GM23338 (cell line): ENCODE results near the gene PLD5. TPM values are rescaled to one million over a fixed set of nuclear protein-coding genes. Genes with fewer than 3 reads are reported as not detected.

Experiments used
- ATAC-seq: fragments of 200-7000 bp; cut with Tn5 transposase; 3 replicates; pipeline ENCODE4 v1.9.1; 2020
- DNase-seq: peaks from one replicate; pipeline ENCODE4 v3.0.0-alpha.2; 2015; ENCODE audit warnings: low spot score
- H2AFZ ChIP-seq: fragments of 200-600 bp; sonication (generic); 2 replicates; pipeline ENCODE4 v1.8.0; 2016; ENCODE audit warnings: antibody characterized with exemption, mild to moderate bottlenecking, moderate library complexity
- H3F3A ChIP-seq: fragments of 200-600 bp; sonication (generic); replicated peaks from 2 replicates; pipeline ENCODE4 v1.8.0; 2017; ENCODE audit warnings: antibody characterized with exemption, mixed run types, low read depth
- H3K27ac ChIP-seq: fragments of 200-600 bp; sonication (generic); 2 replicates; pipeline ENCODE4 v1.6.1; 2016; ENCODE audit warnings: low read depth
- H3K27me3 ChIP-seq: fragments of 200-600 bp; sonication (generic); 2 replicates; pipeline ENCODE4 v1.8.0; 2016; ENCODE audit warnings: mild to moderate bottlenecking, mixed run types, moderate library complexity; ENCODE audit not compliant: insufficient read depth
- H3K36me3 ChIP-seq: fragments of 200-600 bp; sonication (generic); 2 replicates; pipeline ENCODE4 v1.8.0; 2016; ENCODE audit warnings: mild to moderate bottlenecking; ENCODE audit not compliant: insufficient read depth
- H3K4me1 ChIP-seq: fragments of 200-600 bp; sonication (generic); 2 replicates; pipeline ENCODE4 v1.8.0; 2016; ENCODE audit warnings: mild to moderate bottlenecking, moderate library complexity; ENCODE audit not compliant: insufficient read depth
- H3K4me2 ChIP-seq: fragments of 200-600 bp; sonication (generic); 2 replicates; pipeline ENCODE4 v1.7.1; 2017; ENCODE audit warnings: mixed run types
- H3K4me3 ChIP-seq: fragments of 200-600 bp; sonication (generic); 2 replicates; pipeline ENCODE4 v1.6.1; 2016; ENCODE audit warnings: mixed run types
- H3K79me2 ChIP-seq: fragments of 200-600 bp; sonication (generic); replicated peaks from 2 replicates; pipeline ENCODE4 v1.8.0; 2017; ENCODE audit warnings: mild to moderate bottlenecking; ENCODE audit not compliant: insufficient read depth
- H3K9me2 ChIP-seq: fragments of 200-600 bp; sonication (generic); 2 replicates; pipeline ENCODE4 v1.8.0; 2017; ENCODE audit not compliant: insufficient read depth
- H4K20me1 ChIP-seq: fragments of 200-600 bp; sonication (generic); replicated peaks from 2 replicates; pipeline ENCODE4 v1.8.0; 2017; ENCODE audit warnings: mild to moderate bottlenecking; ENCODE audit not compliant: insufficient read depth
- H3K27ac Mint-ChIP-seq: 2 replicates; pipeline ENCODE4 v1.8.0; 2020; ENCODE audit warnings: inconsistent platforms, mild to moderate bottlenecking, moderate library complexity, mixed read lengths
- H3K27me3 Mint-ChIP-seq: 3 replicates; pipeline ENCODE4 v1.8.0; 2022; ENCODE audit warnings: low read depth, mild to moderate bottlenecking, moderate library complexity, mixed read lengths, inconsistent platforms; ENCODE audit not compliant: insufficient read depth, poor library complexity
- H3K36me3 Mint-ChIP-seq: 3 replicates; pipeline ENCODE4 v1.8.0; 2021; ENCODE audit warnings: low read depth, mild to moderate bottlenecking, inconsistent platforms, moderate library complexity, mixed read lengths
- H3K4me1 Mint-ChIP-seq: 3 replicates; pipeline ENCODE4 v1.8.0; 2020; ENCODE audit warnings: mild to moderate bottlenecking, inconsistent platforms, mixed read lengths
- H3K4me3 Mint-ChIP-seq: 3 replicates; pipeline ENCODE4 v1.8.0; 2021; ENCODE audit warnings: moderate library complexity, mild to moderate bottlenecking, inconsistent platforms, mixed read lengths
- H3K9me3 Mint-ChIP-seq: 3 replicates; pipeline ENCODE4 v1.8.0; 2020; ENCODE audit warnings: moderate library complexity, mild to moderate bottlenecking, inconsistent platforms, mixed read lengths
- CREB1 ChIP-seq: fragments of 250-450 bp; sonication (Bioruptor Pico); IDR thresholded peaks from 2 replicates; pipeline ENCODE4 v1.5.0; 2020; ENCODE audit warnings: low read depth, mild to moderate bottlenecking, moderate library complexity
- JUNB ChIP-seq: IDR thresholded peaks from one replicate; pipeline ENCODE4 v1.6.1; 2016; ENCODE audit warnings: antibody characterized with exemption; ENCODE audit not compliant: unreplicated experiment
- NANOG ChIP-seq: IDR thresholded peaks from 2 replicates; pipeline ENCODE4 v1.6.1; 2016; ENCODE audit warnings: antibody characterized with exemption, borderline replicate concordance
- POLR2AphosphoS5 ChIP-seq: IDR thresholded peaks from 2 replicates; pipeline ENCODE4 v1.6.1; 2016; ENCODE audit warnings: antibody characterized with exemption, low read depth
- STAT1 ChIP-seq: IDR thresholded peaks from one replicate; pipeline ENCODE4 v1.6.1; 2016; ENCODE audit warnings: antibody characterized with exemption; ENCODE audit not compliant: unreplicated experiment
- ZNF114 ChIP-seq: fragments of 250-450 bp; sonication (Bioruptor Pico); IDR thresholded peaks from 2 replicates; pipeline ENCODE4 v1.5.0; 2020; ENCODE audit warnings: mild to moderate bottlenecking, moderate library complexity
- ZNF331 ChIP-seq: fragments of 250-450 bp; sonication (Bioruptor Pico); IDR thresholded peaks from 2 replicates; pipeline ENCODE4 v1.5.0; 2020; ENCODE audit warnings: low read depth, mild to moderate bottlenecking, moderate library complexity
- polyA plus RNA-seq: library from polyadenylated mRNA; unstranded; fragments of >200 nt; fragmentation: Nextera tagmentation; extraction: Ambion mirVana; gene quantifications from 2 replicates; pipeline ENCODE4 v1.2.1, GENCODE V29; 2016
- total RNA-seq: library from RNA; depleted of rRNA; stranded (reverse); fragments of >200 nt; shearing (Covaris generic); gene quantifications from 2 replicates; pipeline ENCODE4 v1.2.3, GENCODE V29; 2014
- TF ChIP-seq, protein P1 (sequence below), 2 experiments: fragments of 200-600 bp in 1 of 2; sonication (generic) in 1 of 2; conservative IDR thresholded peaks; 2 replicates each; pipeline versions ENCODE4 v1.5.1 to v1.6.1; 2016 to 2017; ENCODE audit warnings: antibody characterized with exemption in 2 of 2, low read depth in 2 of 2, mild to moderate bottlenecking in 2 of 2, moderate library complexity in 1 of 2
- TF ChIP-seq, protein P2 (sequence below): IDR thresholded peaks from 2 replicates; pipeline ENCODE4 v1.6.1; 2016; ENCODE audit warnings: antibody characterized with exemption
- TF ChIP-seq, protein P3 (sequence below): IDR thresholded peaks from one replicate; pipeline ENCODE4 v1.6.1; 2018; ENCODE audit warnings: antibody characterized with exemption; ENCODE audit not compliant: unreplicated experiment

The PLD5 gene
- total and polyA plus RNA-seq, 2 experiments from 2014 or later: 5.5 to 5.8 TPM

DNA sequence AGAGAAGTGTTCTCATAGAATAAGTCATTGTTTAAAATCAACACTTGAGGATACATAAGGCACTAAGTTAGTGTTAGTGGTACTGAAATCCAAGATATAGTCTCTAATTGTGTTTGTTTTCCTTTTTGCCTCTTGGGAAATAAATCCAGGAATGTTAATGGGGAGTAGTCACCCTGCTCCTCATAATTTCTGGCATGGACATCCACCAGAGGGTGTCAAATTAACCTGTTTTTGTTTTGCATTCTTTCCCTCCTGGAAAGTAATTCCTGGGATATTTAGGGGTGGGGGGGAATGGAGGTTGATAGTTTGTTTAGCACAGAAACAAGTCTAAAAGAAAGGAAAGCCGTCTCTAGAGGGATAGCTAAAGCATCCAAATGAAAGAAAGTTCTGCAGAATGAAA is 437.8 kb downstream of the PLD5 start (continued):
- TF ChIP-seq, protein P1, sequence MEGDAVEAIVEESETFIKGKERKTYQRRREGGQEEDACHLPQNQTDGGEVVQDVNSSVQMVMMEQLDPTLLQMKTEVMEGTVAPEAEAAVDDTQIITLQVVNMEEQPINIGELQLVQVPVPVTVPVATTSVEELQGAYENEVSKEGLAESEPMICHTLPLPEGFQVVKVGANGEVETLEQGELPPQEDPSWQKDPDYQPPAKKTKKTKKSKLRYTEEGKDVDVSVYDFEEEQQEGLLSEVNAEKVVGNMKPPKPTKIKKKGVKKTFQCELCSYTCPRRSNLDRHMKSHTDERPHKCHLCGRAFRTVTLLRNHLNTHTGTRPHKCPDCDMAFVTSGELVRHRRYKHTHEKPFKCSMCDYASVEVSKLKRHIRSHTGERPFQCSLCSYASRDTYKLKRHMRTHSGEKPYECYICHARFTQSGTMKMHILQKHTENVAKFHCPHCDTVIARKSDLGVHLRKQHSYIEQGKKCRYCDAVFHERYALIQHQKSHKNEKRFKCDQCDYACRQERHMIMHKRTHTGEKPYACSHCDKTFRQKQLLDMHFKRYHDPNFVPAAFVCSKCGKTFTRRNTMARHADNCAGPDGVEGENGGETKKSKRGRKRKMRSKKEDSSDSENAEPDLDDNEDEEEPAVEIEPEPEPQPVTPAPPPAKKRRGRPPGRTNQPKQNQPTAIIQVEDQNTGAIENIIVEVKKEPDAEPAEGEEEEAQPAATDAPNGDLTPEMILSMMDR (conservative IDR thresholded peaks at IDR 0.05; ENCODE audit: low read depth in 2 of 2): no peak
- TF ChIP-seq JUNB (no peak), POLR2AphosphoS5 (no peak), NANOG (no peak)

DNA sequence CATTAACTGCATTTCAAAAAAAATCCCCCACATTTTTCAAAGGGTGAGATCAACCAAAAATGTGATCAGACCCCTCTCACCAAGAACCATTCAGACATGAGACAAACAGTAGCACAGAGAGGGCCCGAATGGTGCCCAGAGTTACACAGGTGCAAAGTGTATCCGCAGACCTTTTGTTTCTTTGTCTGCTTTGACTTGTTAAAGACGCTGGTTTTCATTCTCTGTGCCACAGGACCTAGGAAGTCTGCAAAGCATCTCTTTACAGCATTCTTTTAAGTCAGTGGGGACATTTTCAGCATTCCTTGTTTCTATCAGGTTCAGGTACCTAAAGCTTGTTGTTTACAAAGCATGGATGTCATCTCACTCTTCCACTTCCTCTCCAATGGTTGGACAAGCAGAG is 438.4 kb downstream of the PLD5 start:
- no peaks in the 10 kb centered on the region for H3K36me3 Mint-ChIP-seq
- H4K20me1 ChIP-seq: no peaks in the 10 kb centered on the region
- no peak overlapping the region for H3K4me3 Mint-ChIP-seq
- TF ChIP-seq JUNB (no peak), CREB1 (CRISPR knock-in tag) (0 out of 2 replicates have a peak, but pooled peaks have one; percentile 17)
- H3K27me3 ChIP-seq: no peaks in the 10 kb centered on the region
- DNase-seq (peak; percentile 91), ATAC-seq (peak; percentile 97)
- no peaks in the 10 kb centered on the region for H3K36me3 ChIP-seq
- H3K4me2 ChIP-seq: no peak overlapping the region
- peak overlapping the region; percentile 54; the same call in 1 of the 2 replicates for H3K27ac Mint-ChIP-seq
- peaks cover 21% of the 10 kb centered on the region for H3K4me1 Mint-ChIP-seq
- H3K4me3 ChIP-seq: no peak overlapping the region
- H3K9me3 Mint-ChIP-seq: no peaks in the 10 kb centered on the region
- peak overlapping the region; percentile 68; the same call in 1 of the 2 replicates for H3K27ac ChIP-seq
- H3K9me2 ChIP-seq: no peaks in the 10 kb centered on the region
- no peak overlapping the region for H2AFZ ChIP-seq
- H3K79me2 ChIP-seq: no peaks in the 10 kb centered on the region
- peaks cover 7% of the 10 kb centered on the region for H3K4me1 ChIP-seq
- no peaks in the 10 kb centered on the region for H3K27me3 Mint-ChIP-seq
- no peaks in the 10 kb centered on the region for H3F3A ChIP-seq

GRCh38 chr1:242083742-242084141 is 440.8 kb downstream of the PLD5 start:
- no peak overlapping the region for H3K4me2 ChIP-seq
- H3K4me3 Mint-ChIP-seq: no peak overlapping the region
- no peaks in the 10 kb centered on the region for H3K36me3 ChIP-seq
- H3K27ac Mint-ChIP-seq: no peak overlapping the region
- H3K79me2 ChIP-seq: no peaks in the 10 kb centered on the region
- DNase-seq: no peak
- H4K20me1 ChIP-seq: no peaks in the 10 kb centered on the region
- H3K9me3 Mint-ChIP-seq: no peaks in the 10 kb centered on the region
- no peaks in the 10 kb centered on the region for H3K36me3 Mint-ChIP-seq
- no peak overlapping the region for H3K27ac ChIP-seq
- peaks cover 7% of the 10 kb centered on the region for H3K4me1 ChIP-seq
- no peak overlapping the region for H3K4me3 ChIP-seq
- H3K27me3 Mint-ChIP-seq: no peaks in the 10 kb centered on the region
- H3K4me1 Mint-ChIP-seq: peaks cover 21% of the 10 kb centered on the region
- no peak for ATAC-seq
- no peaks in the 10 kb centered on the region for H3F3A ChIP-seq
- H3K27me3 ChIP-seq: no peaks in the 10 kb centered on the region
- H3K9me2 ChIP-seq: peaks cover 9% of the 10 kb centered on the region; the same call in 1 of the 2 replicates
- no peak overlapping the region for H2AFZ ChIP-seq
- TF ChIP-seq, protein P1 (conservative IDR thresholded peaks at IDR 0.05; ENCODE audit: low read depth in 2 of 2): no peak
- TF ChIP-seq ZNF331 (CRISPR knock-in tag) (no peak), ZNF114 (CRISPR knock-in tag) (no peak), CREB1 (CRISPR knock-in tag) (no peak), POLR2AphosphoS5 (no peak), STAT1 (no peak)
- TF ChIP-seq, protein P2, sequence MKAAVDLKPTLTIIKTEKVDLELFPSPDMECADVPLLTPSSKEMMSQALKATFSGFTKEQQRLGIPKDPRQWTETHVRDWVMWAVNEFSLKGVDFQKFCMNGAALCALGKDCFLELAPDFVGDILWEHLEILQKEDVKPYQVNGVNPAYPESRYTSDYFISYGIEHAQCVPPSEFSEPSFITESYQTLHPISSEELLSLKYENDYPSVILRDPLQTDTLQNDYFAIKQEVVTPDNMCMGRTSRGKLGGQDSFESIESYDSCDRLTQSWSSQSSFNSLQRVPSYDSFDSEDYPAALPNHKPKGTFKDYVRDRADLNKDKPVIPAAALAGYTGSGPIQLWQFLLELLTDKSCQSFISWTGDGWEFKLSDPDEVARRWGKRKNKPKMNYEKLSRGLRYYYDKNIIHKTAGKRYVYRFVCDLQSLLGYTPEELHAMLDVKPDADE: no peak
- TF ChIP-seq, protein P3, sequence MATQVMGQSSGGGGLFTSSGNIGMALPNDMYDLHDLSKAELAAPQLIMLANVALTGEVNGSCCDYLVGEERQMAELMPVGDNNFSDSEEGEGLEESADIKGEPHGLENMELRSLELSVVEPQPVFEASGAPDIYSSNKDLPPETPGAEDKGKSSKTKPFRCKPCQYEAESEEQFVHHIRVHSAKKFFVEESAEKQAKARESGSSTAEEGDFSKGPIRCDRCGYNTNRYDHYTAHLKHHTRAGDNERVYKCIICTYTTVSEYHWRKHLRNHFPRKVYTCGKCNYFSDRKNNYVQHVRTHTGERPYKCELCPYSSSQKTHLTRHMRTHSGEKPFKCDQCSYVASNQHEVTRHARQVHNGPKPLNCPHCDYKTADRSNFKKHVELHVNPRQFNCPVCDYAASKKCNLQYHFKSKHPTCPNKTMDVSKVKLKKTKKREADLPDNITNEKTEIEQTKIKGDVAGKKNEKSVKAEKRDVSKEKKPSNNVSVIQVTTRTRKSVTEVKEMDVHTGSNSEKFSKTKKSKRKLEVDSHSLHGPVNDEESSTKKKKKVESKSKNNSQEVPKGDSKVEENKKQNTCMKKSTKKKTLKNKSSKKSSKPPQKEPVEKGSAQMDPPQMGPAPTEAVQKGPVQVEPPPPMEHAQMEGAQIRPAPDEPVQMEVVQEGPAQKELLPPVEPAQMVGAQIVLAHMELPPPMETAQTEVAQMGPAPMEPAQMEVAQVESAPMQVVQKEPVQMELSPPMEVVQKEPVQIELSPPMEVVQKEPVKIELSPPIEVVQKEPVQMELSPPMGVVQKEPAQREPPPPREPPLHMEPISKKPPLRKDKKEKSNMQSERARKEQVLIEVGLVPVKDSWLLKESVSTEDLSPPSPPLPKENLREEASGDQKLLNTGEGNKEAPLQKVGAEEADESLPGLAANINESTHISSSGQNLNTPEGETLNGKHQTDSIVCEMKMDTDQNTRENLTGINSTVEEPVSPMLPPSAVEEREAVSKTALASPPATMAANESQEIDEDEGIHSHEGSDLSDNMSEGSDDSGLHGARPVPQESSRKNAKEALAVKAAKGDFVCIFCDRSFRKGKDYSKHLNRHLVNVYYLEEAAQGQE: no peak
